Panc1 (cell line): ENCODE measurements around the gene TXNL1.

Source experiments
- POLR2AphosphoS5 ChIP-seq: IDR thresholded peaks from 2 replicates; pipeline ENCODE4 v1.6.1; 2012; ENCODE audit warnings: mild to moderate bottlenecking, low read depth, low read length, moderate library complexity
- TF ChIP-seq, protein P1 (sequence below): fragments of 450-650 bp; IDR thresholded peaks from 2 replicates; pipeline ENCODE4 v1.5.1; 2017; ENCODE audit warnings: mild to moderate bottlenecking
- TF ChIP-seq, protein P2 (sequence below), 2 experiments: IDR thresholded peaks; 2 replicates each; pipeline ENCODE4 v1.6.1; 2011 to 2012; ENCODE audit warnings: low read depth in 2 of 2, control low read depth in 1 of 2, low read length in 1 of 2, mild to moderate bottlenecking in 1 of 2, moderate library complexity in 1 of 2; ENCODE audit not compliant: insufficient read depth in 1 of 2

DNA sequence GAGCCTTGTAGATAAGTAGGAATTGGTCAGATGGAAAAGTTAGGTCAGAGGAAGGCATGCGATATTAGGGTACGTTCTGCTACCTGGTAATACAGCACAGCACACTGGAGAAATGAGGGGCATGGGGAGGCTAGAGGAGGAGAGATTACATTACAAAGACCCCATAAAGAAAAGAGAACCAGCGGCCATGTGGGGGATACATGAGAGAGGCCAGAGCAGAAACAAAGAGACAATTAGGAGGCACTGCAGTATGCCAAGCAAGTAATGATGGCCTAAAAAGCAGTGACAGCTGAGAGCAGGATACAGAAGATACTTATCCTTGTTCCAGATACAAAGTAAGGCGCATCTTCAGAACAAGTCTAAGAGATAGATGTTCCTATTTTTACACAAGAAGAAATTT is 40.0 kb downstream of the TXNL1 start:
- TF ChIP-seq, protein P1, sequence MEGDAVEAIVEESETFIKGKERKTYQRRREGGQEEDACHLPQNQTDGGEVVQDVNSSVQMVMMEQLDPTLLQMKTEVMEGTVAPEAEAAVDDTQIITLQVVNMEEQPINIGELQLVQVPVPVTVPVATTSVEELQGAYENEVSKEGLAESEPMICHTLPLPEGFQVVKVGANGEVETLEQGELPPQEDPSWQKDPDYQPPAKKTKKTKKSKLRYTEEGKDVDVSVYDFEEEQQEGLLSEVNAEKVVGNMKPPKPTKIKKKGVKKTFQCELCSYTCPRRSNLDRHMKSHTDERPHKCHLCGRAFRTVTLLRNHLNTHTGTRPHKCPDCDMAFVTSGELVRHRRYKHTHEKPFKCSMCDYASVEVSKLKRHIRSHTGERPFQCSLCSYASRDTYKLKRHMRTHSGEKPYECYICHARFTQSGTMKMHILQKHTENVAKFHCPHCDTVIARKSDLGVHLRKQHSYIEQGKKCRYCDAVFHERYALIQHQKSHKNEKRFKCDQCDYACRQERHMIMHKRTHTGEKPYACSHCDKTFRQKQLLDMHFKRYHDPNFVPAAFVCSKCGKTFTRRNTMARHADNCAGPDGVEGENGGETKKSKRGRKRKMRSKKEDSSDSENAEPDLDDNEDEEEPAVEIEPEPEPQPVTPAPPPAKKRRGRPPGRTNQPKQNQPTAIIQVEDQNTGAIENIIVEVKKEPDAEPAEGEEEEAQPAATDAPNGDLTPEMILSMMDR, result no peak
- TF ChIP-seq POLR2AphosphoS5, result no peak
- TF ChIP-seq, protein P2, sequence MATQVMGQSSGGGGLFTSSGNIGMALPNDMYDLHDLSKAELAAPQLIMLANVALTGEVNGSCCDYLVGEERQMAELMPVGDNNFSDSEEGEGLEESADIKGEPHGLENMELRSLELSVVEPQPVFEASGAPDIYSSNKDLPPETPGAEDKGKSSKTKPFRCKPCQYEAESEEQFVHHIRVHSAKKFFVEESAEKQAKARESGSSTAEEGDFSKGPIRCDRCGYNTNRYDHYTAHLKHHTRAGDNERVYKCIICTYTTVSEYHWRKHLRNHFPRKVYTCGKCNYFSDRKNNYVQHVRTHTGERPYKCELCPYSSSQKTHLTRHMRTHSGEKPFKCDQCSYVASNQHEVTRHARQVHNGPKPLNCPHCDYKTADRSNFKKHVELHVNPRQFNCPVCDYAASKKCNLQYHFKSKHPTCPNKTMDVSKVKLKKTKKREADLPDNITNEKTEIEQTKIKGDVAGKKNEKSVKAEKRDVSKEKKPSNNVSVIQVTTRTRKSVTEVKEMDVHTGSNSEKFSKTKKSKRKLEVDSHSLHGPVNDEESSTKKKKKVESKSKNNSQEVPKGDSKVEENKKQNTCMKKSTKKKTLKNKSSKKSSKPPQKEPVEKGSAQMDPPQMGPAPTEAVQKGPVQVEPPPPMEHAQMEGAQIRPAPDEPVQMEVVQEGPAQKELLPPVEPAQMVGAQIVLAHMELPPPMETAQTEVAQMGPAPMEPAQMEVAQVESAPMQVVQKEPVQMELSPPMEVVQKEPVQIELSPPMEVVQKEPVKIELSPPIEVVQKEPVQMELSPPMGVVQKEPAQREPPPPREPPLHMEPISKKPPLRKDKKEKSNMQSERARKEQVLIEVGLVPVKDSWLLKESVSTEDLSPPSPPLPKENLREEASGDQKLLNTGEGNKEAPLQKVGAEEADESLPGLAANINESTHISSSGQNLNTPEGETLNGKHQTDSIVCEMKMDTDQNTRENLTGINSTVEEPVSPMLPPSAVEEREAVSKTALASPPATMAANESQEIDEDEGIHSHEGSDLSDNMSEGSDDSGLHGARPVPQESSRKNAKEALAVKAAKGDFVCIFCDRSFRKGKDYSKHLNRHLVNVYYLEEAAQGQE (IDR thresholded peaks at IDR 0.05; ENCODE audit: insufficient read depth in 1 of 2, low read depth in 2 of 2, low read length in 1 of 2), result no peak
